GM12872 (cell line): ENCODE data around the gene OLFML2A.

Experiments
- TF ChIP-seq, protein P1 (sequence below): IDR thresholded peaks from 3 replicates; pipeline ENCODE4 v1.5.1; 2011; ENCODE audit warnings: low read depth, mild to moderate bottlenecking, low read length, moderate library complexity; ENCODE audit not compliant: insufficient read depth

OLFML2A gene

DNA sequence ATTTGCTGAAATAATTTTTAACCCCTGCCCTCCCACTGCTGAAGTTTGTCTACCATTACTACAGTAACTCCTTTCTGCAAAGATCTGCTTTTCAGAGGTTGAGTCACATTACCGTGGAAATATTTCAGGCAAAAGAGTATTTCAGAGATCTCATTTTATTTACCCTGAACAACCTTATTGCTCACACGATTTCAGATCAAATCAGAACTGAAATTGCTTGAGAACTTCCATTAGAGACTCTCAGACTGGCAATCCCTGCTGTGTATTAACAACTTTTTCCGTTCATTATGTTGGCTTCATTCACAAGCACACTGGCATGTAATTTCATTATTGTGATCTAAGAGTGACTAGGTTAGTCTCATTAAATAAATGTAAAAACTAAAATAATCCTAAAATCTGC is 21.9 kb upstream of the OLFML2A start:
- TF ChIP-seq, protein P1, sequence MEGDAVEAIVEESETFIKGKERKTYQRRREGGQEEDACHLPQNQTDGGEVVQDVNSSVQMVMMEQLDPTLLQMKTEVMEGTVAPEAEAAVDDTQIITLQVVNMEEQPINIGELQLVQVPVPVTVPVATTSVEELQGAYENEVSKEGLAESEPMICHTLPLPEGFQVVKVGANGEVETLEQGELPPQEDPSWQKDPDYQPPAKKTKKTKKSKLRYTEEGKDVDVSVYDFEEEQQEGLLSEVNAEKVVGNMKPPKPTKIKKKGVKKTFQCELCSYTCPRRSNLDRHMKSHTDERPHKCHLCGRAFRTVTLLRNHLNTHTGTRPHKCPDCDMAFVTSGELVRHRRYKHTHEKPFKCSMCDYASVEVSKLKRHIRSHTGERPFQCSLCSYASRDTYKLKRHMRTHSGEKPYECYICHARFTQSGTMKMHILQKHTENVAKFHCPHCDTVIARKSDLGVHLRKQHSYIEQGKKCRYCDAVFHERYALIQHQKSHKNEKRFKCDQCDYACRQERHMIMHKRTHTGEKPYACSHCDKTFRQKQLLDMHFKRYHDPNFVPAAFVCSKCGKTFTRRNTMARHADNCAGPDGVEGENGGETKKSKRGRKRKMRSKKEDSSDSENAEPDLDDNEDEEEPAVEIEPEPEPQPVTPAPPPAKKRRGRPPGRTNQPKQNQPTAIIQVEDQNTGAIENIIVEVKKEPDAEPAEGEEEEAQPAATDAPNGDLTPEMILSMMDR, result no peak

DNA sequence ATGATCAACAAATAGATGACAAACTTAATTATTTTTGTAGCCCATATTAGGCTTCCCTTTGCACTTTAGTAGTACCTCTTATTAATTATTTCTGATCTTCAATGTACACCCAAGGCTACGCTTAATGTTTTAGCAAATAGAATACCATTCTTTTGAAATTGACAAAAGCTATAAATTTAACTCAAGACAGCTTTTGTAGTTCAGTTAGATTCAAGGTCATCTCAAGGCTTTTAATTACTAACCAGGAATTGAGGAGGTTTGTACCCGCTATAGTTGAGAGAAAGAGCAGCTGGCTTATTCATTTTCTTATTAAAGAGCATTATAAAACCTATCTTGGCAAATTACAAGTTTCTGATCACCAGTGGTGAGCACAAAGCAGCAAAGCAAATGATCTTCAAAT is 20.9 kb upstream of the OLFML2A start:
- TF ChIP-seq, protein P1, result no peak

DNA sequence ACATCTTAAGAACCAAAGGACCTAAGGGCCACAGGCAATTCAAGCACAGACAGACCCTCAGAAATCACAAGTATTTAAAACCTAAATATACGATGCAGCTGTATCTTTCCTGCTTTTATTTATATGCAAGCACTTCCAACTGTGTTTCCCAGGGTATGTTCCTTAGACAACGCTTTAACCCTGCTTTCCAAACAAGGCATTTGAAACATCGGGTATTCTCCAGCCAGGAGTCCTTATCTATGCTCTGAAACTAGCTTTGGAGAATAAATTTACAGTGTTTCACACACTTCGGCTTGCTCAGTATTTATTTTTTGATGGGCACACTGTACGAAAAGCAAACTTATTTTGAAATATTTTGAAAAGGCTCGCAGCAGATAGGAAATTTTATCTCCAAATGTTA is 19.3 kb upstream of the OLFML2A start:
- TF ChIP-seq, protein P1, result no peak

DNA sequence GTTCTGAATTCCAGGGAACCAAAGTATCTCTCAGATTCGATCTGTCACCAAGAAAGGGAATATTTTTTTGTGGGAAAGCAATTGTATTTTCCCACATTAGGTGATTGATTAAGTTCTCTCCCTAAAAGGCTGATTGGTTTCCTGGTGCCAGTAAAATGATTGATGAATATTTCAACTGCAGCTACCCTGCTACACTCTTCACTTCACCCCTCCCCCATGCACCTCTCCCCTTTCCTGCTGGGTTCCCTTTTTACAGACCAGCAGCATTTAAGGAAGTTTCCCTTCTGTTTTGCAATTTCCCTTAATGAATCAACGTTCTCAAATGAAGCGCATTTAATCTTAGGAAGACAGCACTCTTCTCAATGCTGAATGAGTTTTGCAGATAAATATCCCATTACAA is 18.9 kb upstream of the OLFML2A start:
- TF ChIP-seq, protein P1, result no peak

DNA sequence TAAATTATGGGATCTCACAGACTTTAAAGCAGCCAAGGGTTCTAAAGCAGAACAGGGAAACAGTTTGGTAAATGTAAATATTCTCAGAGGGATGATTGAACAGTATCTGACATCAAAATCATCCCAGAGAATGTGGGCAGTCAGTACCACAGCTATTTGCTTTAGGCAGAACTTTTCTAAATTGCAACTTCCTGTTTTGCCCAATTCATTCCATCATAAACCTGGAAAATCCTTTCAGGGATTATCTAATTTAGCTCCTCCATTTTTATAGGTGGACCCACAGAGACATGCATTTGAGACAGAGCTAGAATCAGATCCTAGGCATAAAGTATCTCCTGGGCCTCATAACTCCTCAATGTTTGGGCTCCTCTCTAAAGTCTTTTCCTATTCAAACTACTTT is 18.2 kb upstream of the OLFML2A start:
- TF ChIP-seq, protein P1, result no peak

DNA sequence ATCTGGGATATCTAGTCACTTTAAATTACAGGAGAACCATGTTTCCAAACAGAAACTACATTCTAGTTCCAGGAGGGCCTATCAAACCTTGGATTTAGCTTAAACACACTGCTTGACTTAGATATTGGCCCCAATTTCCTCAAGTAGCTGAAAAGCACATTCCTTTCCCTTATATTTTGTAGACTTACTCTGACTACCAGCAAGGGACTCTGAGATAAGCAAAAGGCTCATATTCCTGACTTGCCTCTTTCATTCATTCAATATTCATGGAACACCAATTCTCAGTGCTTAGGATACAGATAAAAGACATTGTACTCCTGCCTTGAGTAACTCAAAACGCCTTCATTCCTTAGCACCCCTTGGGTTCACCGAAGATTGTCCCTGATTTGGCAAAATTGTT is 17.6 kb upstream of the OLFML2A start:
- TF ChIP-seq, protein P1, result no peak

DNA sequence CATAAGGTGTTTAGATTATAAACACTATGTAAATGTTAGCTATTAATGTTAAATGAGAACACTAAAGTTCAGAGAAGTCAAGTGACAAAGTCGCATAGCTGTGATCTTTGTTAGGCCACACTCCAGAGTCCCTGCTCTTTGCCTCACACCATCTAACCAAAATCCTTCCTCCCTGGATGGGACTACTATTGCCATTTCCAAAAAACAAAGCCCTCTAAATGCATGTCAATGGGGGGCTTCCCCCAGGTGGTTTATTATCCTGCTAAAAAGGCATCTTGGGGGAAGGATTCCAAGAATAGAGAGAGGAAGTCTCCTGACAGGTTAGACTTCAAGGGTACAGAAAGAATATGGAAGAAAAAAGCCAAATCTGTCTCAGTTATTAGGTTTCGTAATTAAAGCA is 16.2 kb upstream of the OLFML2A start:
- TF ChIP-seq, protein P1, result no peak

DNA sequence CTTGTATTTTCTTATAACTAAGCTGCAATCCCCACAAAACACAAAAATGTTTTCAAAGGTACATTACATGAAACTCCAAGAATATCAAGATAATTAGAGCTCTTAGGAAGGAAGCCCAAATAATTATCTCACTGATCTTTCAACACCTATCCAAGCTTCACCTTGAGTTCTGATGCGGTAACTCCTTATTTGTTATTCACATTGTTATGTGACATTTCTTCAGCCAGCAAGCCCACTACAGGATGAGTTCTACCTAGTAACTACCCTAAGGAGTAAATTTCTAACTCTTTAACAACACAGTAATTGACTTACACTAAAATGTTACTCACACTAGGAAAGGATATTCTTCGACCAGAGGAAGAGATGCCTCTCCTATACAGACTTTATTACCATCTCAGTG is 15.7 kb upstream of the OLFML2A start:
- TF ChIP-seq, protein P1, result no peak
